GM19351 (cell line): Measurements from ENCODE around the gene CPZ.
"Not testable (repeated sequence)": the region's sequence is repeated elsewhere in the genome, so short reads cannot be mapped to it uniquely, and the experiment has no call there.

Experiments
- ATAC-seq: cut with Tn5 transposase; IDR thresholded peaks from one replicate; pipeline ENCODE4 v1.9.1; 2021; ENCODE audit warnings: mild to moderate bottlenecking, moderate library complexity; ENCODE audit not compliant: unreplicated experiment

CPZ gene

DNA sequence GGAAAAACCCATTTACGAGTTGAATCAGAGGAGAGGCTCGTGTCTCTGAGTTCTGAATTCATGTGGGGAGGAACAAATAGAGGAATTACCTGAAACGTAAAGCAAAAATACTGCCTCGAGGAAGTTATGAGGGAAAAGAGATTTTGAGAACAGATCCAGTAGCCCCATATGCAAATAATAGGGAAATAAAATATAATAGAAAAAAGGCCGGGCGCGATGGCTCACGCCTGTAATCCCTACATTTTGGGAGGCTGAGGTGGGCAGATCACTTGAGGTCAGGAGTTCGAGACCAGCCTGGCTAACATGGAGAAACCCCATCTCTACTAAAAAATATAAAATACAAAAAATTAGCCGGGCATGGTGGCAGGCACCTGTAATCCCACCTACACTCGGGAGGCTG lies 42.2 kb downstream of the CPZ start:
- ATAC-seq = not testable (repeated sequence)

DNA sequence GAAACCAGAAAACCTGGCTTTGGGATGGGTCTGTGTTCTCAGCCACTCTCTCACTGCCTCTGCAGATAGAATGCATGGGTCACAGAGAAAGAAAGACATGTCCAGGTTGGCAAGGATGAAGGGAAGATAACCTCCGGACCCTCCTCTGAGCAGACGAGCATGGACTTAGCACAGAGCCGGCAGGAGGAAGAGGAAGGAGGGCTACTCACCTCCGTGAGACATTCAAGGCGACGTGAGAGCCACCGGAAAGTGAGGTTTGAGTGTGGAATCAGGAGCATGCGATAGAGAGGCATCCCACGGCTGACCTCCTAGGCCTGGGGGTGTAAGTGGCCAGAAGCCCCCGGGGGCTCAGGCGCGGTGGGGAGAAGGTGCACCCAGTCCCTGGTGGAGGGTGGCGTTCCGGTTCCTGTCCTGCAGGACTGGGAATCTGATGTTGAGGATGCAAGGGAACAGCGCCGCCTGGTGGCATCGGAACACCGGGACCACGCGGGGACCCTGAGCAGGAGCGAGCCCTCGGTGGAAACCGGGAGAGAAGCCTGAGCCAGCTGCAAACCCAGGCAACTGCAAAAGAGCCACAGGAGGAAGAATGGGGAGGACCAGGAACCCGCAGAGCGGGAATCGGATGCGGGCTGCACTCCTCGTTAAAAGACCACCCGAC lies 43.5 kb downstream of the CPZ start:
- not testable (repeated sequence) for ATAC-seq

GRCh38 chr4:8637456-8637984 lies 45.0 kb downstream of the CPZ start:
- ATAC-seq = no peak

DNA sequence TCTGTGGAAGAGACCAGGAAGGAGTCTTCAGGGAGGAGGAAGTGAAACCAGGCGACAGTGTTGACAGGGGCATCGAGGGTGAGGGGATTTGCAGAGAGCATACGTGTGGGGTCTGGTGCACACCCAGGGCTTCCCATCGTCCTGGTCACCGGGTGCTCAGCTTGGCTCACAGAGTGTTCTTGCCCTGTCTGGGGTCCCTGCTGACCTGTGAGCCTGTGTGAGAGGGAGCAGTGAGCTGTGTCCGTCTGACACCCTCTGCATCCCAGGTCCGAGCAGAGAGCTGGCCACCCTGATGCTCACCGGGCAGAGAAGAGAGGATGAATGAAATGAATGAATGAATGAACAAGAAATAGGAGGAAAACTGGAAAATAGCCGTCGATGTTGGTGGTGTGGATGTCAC lies 46.5 kb downstream of the CPZ start:
- ATAC-seq = no peak

GRCh38 chr4:8639777-8640720 lies 47.5 kb downstream of the CPZ start:
- ATAC-seq = no peak

- ATAC-seq = no peak
Observed at GRCh38 chr4:8640816-8641215, 48.3 kb downstream of the CPZ start.

- ATAC-seq = no peak
Observed at GRCh38 chr4:8641256-8641655, 48.7 kb downstream of the CPZ start.

- no peak for ATAC-seq
Observed at GRCh38 chr4:8641931-8642650, 49.5 kb downstream of the CPZ start.

DNA sequence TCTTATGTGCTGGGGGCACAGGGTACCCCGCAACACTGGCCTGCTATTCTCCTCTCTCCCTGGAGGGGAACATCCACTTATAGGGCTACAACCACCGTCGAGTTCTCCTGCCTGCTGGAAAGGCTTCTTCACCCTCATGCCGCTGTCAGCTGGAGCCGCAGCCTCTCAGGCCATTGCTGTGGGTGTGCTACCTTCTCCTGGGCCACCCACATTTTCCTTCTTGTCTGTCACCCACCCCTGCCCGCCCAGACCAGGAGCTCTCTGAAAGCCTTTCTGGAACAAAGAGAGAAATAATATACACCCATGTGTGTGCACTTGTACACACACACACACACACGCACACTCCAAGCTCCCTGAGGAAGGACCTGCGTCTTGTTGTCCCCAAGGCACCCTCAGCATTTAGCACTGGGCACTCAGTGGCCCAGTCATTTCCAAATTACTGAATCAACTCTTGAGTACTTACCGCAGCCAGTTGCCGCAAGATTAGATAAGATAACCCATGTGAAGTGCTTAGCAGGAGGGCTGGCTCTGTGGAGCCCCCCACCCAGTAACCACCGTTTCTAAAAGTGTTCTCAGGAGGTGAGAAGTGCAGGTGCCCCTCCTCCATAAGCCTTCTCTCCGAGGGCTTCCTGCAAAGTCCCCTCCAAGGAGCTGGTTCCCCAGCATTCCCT lies 50.2 kb downstream of the CPZ start:
- no peak for ATAC-seq

DNA sequence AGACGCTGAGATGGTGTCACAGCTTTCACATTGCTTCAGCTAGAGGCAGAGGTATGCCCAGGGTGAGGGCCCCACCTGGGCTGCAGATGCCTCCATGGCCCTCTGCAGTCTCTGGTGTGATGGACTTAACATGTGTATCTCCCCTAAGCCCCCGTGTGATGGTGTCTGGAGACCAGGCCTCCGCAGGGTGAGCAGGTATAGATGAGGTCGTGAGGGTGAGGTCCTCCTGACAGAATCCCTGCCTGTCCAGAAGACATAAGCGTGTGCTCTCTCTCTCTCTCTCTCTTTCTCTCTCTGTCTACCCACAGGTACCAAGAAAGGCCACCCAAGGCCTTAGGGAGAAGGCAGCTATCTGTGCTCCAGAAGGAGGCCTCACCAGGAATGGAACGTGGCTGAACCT lies 50.9 kb downstream of the CPZ start:
- no peak for ATAC-seq

DNA sequence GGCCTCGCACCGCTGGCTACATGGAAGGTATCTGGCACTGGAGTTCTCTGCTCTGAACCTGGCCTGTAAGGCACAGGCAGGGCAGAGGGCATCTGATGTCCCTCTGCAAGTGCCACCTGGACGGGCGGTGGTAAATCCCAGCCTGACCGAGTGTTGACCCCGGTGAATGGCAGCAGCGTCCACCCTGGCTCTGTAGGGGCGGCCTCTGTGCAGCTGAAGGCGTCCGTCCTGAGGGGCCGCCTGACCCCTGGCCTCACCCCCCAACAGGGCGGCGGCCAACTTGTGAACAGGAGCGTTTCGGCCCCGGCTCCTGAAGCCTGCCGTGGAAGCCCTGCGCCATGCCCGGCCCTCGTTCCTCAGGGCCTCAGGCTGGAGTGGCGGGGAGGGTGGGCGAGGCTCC lies 51.4 kb downstream of the CPZ start:
- ATAC-seq = no peak

DNA sequence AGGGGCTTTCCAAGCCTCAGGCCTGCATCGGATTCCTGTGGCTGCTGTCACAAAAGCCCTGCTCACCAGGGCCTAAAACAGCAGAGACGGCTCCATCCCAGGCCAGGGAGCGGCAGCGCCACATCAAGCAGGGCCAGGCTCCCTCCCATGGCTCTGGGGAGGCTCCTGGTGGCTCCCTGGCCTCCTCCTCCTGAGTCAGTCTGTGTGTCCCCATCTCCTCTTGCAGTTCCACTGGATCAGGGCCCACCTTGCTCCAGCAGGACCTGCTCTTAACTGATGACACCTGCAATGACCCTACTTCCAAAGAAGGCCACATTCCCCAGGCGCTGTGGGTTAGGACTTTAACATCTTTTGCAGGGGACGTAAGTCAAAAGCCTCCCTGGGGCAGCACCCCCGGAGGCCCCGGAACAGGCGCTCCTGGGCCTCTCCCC lies 51.9 kb downstream of the CPZ start:
- ATAC-seq = no peak

DNA sequence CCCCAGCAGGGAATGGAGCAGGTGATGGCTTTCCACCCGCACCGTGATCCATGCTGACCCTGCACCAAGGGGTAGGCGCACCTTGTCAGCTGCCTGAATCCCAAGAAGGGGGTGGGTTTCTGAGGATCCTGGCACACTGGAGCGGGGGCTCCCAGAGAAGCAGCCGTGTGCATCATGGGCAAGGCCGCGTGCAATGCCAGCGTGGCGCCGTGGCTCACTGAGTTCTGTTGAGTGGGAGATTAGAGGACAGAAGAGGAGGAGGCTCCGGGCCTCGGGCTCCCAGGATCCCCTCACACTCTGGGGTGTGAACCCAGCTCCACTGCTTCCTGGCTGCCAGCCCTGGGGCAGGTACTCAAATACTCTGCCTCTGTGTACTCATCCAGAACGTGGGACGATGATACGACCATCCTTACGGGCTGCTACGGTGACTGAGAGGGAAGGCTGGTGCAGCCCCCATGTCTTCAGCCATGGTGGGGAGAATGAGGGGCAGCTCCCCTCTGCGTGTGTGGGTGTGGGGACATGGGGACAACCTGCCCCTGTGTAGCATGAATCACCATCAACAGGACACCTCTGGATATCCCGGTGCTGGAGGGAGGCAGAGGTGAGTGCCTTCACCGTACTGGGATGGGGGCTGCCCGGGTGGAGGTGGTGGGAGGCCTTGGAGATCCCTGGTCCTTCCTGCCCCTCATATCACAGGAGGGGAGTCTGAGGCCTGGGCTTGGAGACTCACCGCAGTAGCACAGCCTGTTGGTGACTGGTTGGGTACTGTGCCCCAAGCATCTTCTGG lies 52.6 kb downstream of the CPZ start:
- no peak for ATAC-seq

GRCh38 chr4:8645753-8646124 lies 53.2 kb downstream of the CPZ start:
- no peak for ATAC-seq

DNA sequence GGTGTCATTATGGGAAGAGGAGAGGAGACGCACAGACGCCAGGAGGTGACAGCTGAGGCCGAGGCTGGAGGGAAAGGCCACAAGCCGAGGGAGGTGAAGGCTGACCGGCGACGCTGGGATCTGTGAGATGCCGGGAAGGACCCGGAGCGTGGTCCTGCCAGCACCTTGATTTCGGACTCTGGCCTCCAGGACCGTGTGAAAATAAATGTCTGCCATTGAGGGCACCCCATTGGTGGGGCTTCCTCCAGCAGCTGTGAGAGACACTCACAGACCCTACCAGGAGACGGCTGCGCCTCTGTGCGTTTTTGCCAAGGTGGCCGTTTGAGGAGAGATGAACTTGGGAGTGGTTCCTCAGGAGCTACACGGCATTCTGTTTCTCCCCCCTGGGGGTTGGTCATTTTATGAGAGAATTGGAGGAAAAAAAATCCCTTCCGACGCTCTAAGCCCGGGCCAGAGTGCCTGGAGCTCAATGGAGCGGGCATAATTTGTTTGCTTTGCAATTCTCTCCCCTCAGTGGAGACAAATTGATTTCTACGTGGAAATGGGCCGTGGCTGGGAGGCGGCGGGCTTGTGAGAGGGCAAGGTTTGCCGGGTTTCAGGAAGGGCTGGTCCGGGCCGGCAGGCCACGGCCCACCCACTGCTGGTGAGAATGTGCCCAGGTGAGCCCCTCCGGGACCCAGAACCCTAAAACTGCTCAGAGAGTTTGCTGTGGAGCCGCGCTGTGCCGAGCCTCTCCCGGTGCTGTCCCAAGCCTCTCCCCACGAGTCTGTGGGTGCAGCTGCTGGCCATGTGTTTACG lies 53.9 kb downstream of the CPZ start:
- ATAC-seq = no peak

- no peak for ATAC-seq
Observed at GRCh38 chr4:8647094-8647570, 54.6 kb downstream of the CPZ start.

DNA sequence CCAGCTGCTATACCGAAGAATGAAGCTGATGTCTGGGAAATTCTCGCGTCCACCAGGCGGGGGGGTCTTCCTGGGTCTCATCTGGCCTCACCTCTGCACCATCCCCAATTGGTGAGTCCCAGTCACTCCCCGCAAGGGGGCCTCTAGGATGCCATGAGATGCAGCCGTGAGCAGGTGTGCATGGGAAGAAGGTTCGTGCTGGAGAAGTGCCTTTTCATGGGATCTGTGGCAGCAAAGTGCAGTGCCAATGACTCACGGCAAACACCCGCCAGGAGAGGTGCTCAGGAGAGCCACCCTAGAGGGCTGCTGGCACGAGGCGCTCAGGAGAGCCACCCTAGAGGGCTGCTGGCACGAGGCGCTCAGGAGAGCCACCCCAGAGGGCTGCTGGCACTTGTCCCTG lies 55.1 kb downstream of the CPZ start:
- ATAC-seq = no peak

DNA sequence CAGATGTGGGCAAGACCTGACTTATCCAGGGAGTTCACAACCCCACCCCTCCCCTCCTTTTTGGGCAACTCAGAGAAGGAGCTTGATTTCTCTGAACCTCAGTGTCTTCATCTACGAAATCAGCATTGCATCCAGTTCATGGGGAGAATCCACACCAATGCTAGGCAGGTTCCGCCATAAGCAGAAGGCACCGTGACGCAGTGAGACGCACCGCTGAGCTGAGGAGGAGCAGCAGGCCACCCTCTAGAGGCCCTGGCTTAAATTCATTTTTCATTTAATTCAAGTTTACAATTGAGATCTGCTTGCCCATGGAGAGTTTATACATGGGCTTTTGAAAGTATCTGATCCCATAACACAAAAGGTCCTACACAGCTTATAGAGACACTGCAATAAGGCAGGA lies 55.7 kb downstream of the CPZ start:
- no peak for ATAC-seq
